Lower leg skin (tissue), 4 donors: ENCODE measurements around the gene ATF7IP. TPM values are rescaled to one million over a fixed set of nuclear protein-coding genes. Genes with fewer than 3 reads are reported as not detected.
A peak's percentile ranks its signal among the peaks of the same experiment; 100 is the strongest.

Source experiments
- DNase-seq, 2 donors: peaks; one replicate each; pipeline ENCODE4 v3.0.0-alpha.2; 2019; ENCODE audit warnings: low spot score in 2 of 2
- H3K4me3 ChIP-seq: fragments of 200-600 bp; sonication (generic); 2 replicates; pipeline ENCODE4 v1.5.1; 2017; ENCODE audit warnings: mild to moderate bottlenecking, low read depth; ENCODE audit not compliant: poor library complexity, severe bottlenecking
- CTCF ChIP-seq, 3 donors: fragments of 450-650 bp; IDR thresholded peaks; one replicate each; pipeline ENCODE4 v1.5.1; 2016; ENCODE audit warnings: antibody characterized with exemption in 3 of 3, mild to moderate bottlenecking in 3 of 3, moderate library complexity in 2 of 3
- POLR2A ChIP-seq, 2 donors: fragments of 450-650 bp; IDR thresholded peaks; one replicate each; pipeline ENCODE4 v1.6.1; 2016 to 2017; ENCODE audit warnings: antibody characterized with exemption in 2 of 2, mild to moderate bottlenecking in 1 of 2, moderate library complexity in 1 of 2
- WGBS, 2 donors: methylation state at CpG; one replicate each; pipeline ENCODE4 v1.1.5; 2018; 5-methylcytosine and 5-hydroxymethylcytosine counted together
- intact Hi-C: fragments of 100-400 bp; cut with DNase I; formaldehyde crosslinking; loops from one replicate; pipeline ENCODE4 v1.15.0; 2023; ENCODE audit warnings: low total_unique reads
- total RNA-seq, 4 donors: library from RNA; depleted of rRNA; stranded (reverse); fragments of >200 nt; gene quantifications; one replicate each; pipeline ENCODE4 v1.1.0, GENCODE V29; 2016

The ATF7IP gene
- total RNA-seq, 4 donors from 2014 or later = 35.3 to 49.0 (median 42.4) TPM

- DNase-seq = no peak
- H3K4me3 ChIP-seq = no peak overlapping the region
- intact Hi-C loops = no loop called here
- WGBS, 2 donors = 77 to 84% methylated on average over 3 of the region's 3 CpGs
- TF ChIP-seq CTCF (IDR thresholded peaks at IDR 0.05) (no peak), POLR2A (IDR thresholded peaks at IDR 0.05) (no peak)
These were observed 25.0 kb downstream of the ATF7IP start for GRCh38 chr12:14390449-14390848.

GRCh38 chr12:14390870-14391530, 25.5 kb downstream of the ATF7IP start:
- intact Hi-C loops = no loop called here
- no peak for DNase-seq
- 18 to 26% methylated on average over 3 of the region's 3 CpGs for WGBS, 2 donors
- TF ChIP-seq CTCF (IDR thresholded peaks at IDR 0.05) (no peak), POLR2A (IDR thresholded peaks at IDR 0.05) (no peak)
- H3K4me3 ChIP-seq = no peak overlapping the region

GRCh38 chr12:14393751-14394150, 28.3 kb downstream of the ATF7IP start:
- intact Hi-C loops = no loop called here
- no peak for DNase-seq
- no peak for TF ChIP-seq CTCF (IDR thresholded peaks at IDR 0.05)
- TF ChIP-seq POLR2A (IDR thresholded peaks at IDR 0.05) = no peak
- 17 to 23% methylated on average over 1 of the region's 1 CpG for WGBS, 2 donors
- H3K4me3 ChIP-seq = no peak overlapping the region

- no peak for TF ChIP-seq CTCF (IDR thresholded peaks at IDR 0.05)
- TF ChIP-seq POLR2A (IDR thresholded peaks at IDR 0.05) = no peak
- no peak overlapping the region for H3K4me3 ChIP-seq
- intact Hi-C loops = no loop called here
These were observed 29.0 kb downstream of the ATF7IP start for GRCh38 chr12:14394317-14395073.

GRCh38 chr12:14395074-14395778, 29.7 kb downstream of the ATF7IP start:
- no peak overlapping the region for H3K4me3 ChIP-seq
- no peak for TF ChIP-seq CTCF (IDR thresholded peaks at IDR 0.05)
- no peak for TF ChIP-seq POLR2A (IDR thresholded peaks at IDR 0.05)
- intact Hi-C loops = no loop called here
- 27 to 28% methylated on average over 3 of the region's 3 CpGs for WGBS, 2 donors
- DNase-seq = no peak

More at GRCh38 chr12:14394317-14395073, 29.0 kb downstream of the ATF7IP start:
- DNase-seq = peak in 1 of 2 donors; percentile 45
- 7 to 8% methylated on average over 3 of the region's 3 CpGs for WGBS, 2 donors
